GM06990 (cell line): ENCODE results near the gene C13orf46.

ENCODE experiments used
- DNase-seq: peaks from one replicate; pipeline ENCODE4 v3.0.0-alpha.2; 2011; ENCODE audit not compliant: insufficient read length; ENCODE audit errors: extremely low read depth
- H3K27me3 ChIP-seq: replicated peaks from 2 replicates; pipeline ENCODE4 v1.6.0; 2011; ENCODE audit warnings: low read length; ENCODE audit not compliant: control insufficient read depth, insufficient read depth
- H3K36me3 ChIP-seq: 2 replicates; pipeline ENCODE4 v1.5.1; 2011; ENCODE audit warnings: low read length; ENCODE audit not compliant: control insufficient read depth, insufficient read depth
- H3K4me3 ChIP-seq: replicated peaks from 2 replicates; pipeline ENCODE4 v1.5.1; 2011; ENCODE audit warnings: low read depth, mild to moderate bottlenecking, control low read depth, low read length
- TF ChIP-seq, protein P1 (sequence below): IDR thresholded peaks from 2 replicates; pipeline ENCODE4 v1.5.1; 2011; ENCODE audit warnings: low read length, control low read depth, mild to moderate bottlenecking, inconsistent platforms; ENCODE audit not compliant: insufficient read depth, poor library complexity, severe bottlenecking

Gene C13orf46

DNA sequence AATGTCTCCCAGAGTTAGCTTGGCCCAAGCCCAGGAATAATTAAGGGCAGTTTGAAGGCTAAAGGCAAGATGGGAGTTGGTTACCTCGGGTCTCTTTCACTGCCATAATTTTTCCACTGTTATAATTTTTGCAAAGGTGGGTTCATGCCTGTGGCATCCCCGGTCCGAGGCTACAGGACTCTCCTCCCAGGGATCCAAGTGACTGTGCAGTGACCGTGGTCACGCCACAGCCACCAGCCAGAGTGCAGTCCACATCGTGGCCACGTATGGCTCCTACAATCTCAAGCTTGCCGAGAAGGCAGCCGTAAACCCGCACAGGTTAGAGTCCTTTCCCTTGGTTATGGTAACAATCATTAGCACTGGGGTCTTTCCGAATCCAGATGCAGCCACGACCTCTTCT lies 36.8 kb downstream of the C13orf46 start:
- Histone ChIP-seq H3K36me3 (no peaks in the 10 kb centered on the region), H3K27me3 (no peaks in the 10 kb centered on the region; the same call in none of the 2 replicates)
- TF ChIP-seq, protein P1, sequence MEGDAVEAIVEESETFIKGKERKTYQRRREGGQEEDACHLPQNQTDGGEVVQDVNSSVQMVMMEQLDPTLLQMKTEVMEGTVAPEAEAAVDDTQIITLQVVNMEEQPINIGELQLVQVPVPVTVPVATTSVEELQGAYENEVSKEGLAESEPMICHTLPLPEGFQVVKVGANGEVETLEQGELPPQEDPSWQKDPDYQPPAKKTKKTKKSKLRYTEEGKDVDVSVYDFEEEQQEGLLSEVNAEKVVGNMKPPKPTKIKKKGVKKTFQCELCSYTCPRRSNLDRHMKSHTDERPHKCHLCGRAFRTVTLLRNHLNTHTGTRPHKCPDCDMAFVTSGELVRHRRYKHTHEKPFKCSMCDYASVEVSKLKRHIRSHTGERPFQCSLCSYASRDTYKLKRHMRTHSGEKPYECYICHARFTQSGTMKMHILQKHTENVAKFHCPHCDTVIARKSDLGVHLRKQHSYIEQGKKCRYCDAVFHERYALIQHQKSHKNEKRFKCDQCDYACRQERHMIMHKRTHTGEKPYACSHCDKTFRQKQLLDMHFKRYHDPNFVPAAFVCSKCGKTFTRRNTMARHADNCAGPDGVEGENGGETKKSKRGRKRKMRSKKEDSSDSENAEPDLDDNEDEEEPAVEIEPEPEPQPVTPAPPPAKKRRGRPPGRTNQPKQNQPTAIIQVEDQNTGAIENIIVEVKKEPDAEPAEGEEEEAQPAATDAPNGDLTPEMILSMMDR = no peak

DNA sequence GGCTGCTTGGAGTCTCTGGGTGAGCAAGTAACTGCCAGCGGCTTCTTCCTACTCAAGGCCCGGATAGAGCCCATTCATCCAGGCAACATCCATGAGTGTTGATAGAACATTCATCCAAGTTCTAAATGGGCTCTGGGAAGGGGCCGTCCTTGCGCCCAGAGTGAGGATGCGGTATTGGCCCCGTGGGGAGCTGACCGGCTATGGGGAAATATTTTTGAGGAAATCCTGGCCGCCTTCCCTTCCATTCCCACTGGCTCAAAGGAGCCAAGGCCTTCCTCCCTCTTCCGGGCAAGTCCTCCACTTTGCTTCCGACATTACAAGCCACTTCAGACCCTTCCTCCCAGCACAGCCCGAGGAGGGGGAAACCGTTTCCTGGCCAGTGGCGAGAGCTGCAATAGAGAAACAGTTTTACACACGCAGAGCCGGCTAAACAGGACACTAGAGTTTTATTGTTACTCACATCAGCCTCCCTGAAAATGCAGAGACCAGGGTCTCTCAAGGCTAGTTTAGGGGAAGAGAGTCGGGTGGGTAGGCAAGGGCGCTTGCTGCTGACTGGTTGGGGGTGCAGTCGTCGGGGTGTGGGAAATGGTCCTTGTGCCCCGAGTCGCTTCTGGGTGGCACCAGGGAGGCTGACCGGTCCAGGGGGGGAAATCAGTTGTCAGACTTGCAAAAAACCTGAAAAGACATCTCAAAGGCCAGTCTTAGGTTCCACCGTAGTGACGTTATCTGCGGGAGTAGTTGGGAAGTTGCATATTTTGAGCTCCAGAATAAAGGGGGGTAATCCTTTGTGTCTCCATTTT lies 37.5 kb downstream of the C13orf46 start:
- TF ChIP-seq, protein P1 = no peak
- no peak for DNase-seq
- H3K4me3 ChIP-seq = no peak overlapping the region
- no peaks in the 10 kb centered on the region; the same call in none of the 2 replicates for H3K27me3 ChIP-seq
- H3K36me3 ChIP-seq = no peaks in the 10 kb centered on the region

More for the DNA sequence above, 36.8 kb downstream of the C13orf46 start:
- no peak for DNase-seq
- H3K4me3 ChIP-seq = no peak overlapping the region

DNA sequence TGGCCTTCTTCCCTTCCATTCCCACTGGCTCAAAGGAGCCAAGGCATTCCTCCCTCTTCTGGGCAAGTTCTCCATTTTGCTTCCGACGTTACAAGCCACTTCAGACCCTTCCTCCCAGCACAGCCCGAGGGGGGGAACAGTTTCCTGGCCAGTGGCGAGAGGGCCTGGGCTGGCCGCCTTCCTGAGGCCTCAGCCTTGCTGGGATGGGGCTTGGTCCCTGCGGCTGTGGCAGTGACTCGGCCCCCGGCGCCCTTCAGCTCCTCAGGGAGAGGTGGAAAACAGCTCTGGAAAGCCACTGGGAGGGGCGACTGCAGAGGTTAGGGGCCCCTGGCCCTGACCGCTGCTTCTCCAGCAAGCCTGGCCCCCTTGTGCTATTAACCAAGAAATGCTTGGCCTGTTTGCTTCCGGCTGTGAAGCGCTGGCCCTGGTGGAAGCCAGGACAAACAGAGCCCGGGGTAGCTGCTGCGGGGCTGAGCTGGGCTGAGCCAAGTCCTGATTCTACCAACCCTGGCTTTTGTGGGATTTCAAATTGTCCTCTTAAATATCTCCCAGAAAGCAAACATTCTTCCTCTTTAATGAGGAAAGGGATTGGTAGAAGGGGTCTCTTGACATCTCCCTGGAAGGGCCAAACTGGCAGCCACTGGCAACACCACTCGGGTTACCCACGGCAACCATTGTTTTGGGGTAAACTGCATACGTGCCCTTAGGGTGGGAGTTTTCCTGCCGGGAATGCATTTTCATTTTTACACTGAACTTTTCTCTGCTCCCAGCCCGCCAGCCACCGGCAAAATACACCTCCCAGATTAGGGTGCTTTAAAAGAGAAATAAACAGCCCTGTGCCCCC lies 38.7 kb downstream of the C13orf46 start:
- Histone ChIP-seq H3K36me3 (no peaks in the 10 kb centered on the region), H3K4me3 (no peak overlapping the region), H3K27me3 (no peaks in the 10 kb centered on the region; the same call in none of the 2 replicates)
- no peak for DNase-seq
- TF ChIP-seq, protein P1 = no peak

DNA sequence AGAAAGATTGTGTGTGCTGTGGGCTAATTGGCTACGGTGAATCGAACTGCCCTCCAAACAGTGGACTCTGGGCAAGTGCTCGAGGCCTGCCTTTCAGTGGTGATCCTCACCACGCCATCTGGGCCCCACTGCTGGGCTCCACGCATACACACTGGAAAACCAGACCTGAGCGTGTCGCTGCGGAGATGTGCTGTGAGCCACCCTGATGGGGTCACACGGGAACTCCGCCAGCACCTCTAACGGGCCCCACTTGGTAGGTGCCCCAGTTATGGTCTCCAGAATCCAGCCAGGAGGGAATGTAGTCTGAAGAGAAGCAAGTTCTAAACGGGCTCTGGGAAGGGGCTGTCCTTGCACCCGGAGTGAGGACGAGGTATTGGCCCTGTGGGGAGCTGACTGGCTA lies 39.3 kb downstream of the C13orf46 start:
- Histone ChIP-seq H3K27me3 (no peaks in the 10 kb centered on the region; the same call in none of the 2 replicates), H3K4me3 (no peak overlapping the region), H3K36me3 (no peaks in the 10 kb centered on the region)
- TF ChIP-seq, protein P1 = no peak
- no peak for DNase-seq

DNA sequence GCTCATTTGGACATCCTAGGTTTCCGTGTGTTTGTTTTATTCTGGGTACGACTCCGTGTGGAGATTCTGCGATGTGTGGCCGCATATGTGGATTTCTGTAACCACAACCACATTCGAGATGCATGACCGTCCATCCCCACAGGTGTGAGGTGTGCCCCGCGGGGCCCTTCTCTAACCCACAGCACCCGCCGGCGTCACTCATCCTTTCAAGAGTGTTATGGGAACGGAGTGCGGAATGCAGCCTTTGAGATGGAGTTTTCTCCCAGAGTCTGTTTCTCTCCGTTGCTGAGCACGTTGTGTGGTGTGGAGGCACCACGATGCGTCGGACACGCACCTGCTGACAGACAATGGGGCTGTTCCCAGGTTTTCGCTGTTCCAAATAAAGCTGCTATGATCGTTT lies 40.0 kb downstream of the C13orf46 start:
- TF ChIP-seq, protein P1 = no peak
- Histone ChIP-seq H3K27me3 (no peaks in the 10 kb centered on the region; the same call in none of the 2 replicates), H3K36me3 (no peaks in the 10 kb centered on the region), H3K4me3 (no peak overlapping the region)
- DNase-seq = no peak
